Small intestine (tissue), 7 donors: ENCODE results near the gene TCEA2. TPM values are rescaled to one million over a fixed set of nuclear protein-coding genes. Genes with fewer than 3 reads are reported as not detected.

ENCODE experiments used
- DNase-seq, 2 donors: peaks; one replicate each; pipeline versions ENCODE4 v3.0.0 to v3.0.0-alpha.2; 2013
- FAIRE-seq: peaks from 2 replicates; lab custom pipeline; 2012; peaks lifted over from hg19 to GRCh38; lab: Jason Lieb, UNC
- H3K27ac ChIP-seq, 3 donors: one replicate each; pipeline ENCODE4 v1.5.1; 2013; ENCODE audit warnings: low read length in 2 of 3, mild to moderate bottlenecking in 2 of 3, control low read depth in 1 of 3, inconsistent platforms in 1 of 3, low read depth in 1 of 3, moderate library complexity in 1 of 3
- H3K27me3 ChIP-seq, 3 donors: one replicate each; pipeline ENCODE4 v1.6.1; 2013; ENCODE audit warnings: low read length in 3 of 3, inconsistent platforms in 1 of 3; ENCODE audit not compliant: control insufficient read depth in 3 of 3, insufficient read depth in 3 of 3
- H3K36me3 ChIP-seq, 3 donors: one replicate each; pipeline ENCODE4 v1.6.1; 2013; ENCODE audit warnings: low read length in 3 of 3, inconsistent platforms in 1 of 3, low read depth in 1 of 3, mild to moderate bottlenecking in 1 of 3, moderate library complexity in 1 of 3; ENCODE audit not compliant: control insufficient read depth in 3 of 3, insufficient read depth in 2 of 3
- H3K4me1 ChIP-seq, 3 donors: one replicate each; pipeline ENCODE4 v1.6.1; 2013; ENCODE audit warnings: low read length in 2 of 3, inconsistent platforms in 1 of 3, low read depth in 1 of 3, mild to moderate bottlenecking in 1 of 3, moderate library complexity in 1 of 3; ENCODE audit not compliant: control insufficient read depth in 3 of 3, insufficient read depth in 2 of 3
- H3K4me3 ChIP-seq, 3 donors: one replicate each; pipeline ENCODE4 v1.5.1; 2013; ENCODE audit warnings: low read length in 3 of 3, control low read depth in 1 of 3, inconsistent platforms in 1 of 3, low read depth in 1 of 3, mild to moderate bottlenecking in 1 of 3, moderate library complexity in 1 of 3
- H3K9me3 ChIP-seq, 2 donors: one replicate each; pipeline ENCODE4 v1.6.1; 2013; ENCODE audit warnings: low read depth in 1 of 2, low read length in 1 of 2; ENCODE audit not compliant: control insufficient read depth in 2 of 2, insufficient read depth in 1 of 2
- WGBS, 3 donors: extraction: QIAGEN DNeasy Blood & Tissue Kit; methylation state at CpG; one replicate each; pipeline ENCODE4 v1.1.7; 2013; 5-methylcytosine and 5-hydroxymethylcytosine counted together
- polyA plus RNA-seq, 4 donors: library from polyadenylated mRNA; stranded (reverse) in 3 of 4; unstranded in 1 of 4; fragments of 200-250 nt in 3 of 4; fragments of 120-200 nt in 1 of 4; gene quantifications; one replicate each; pipeline versions ENCODE4 v1.2.1 to v1.2.3, GENCODE V29; 2013
- donor health status: healthy with polysubstance abuse.
- donor health status: control.
- donor health status: control.
- donor health status: Bipolar disorder and iron deficiency.
- donor health status: healthy.

TCEA2 gene
- polyA plus RNA-seq, 4 donors: 7.8 to 28.5 (median 12.6) TPM

GRCh38 chr20:64032706-64033624 is 30.0 kb upstream of the TCEA2 start:
- Histone ChIP-seq H3K9me3 (no peaks in the 10 kb centered on the region), H3K4me1 (peaks cover 0 to 22% (median 3%) of the 10 kb centered on the region in 3 donors), H3K27me3 (peaks cover 8 to 41% (median 10%) of the 10 kb centered on the region in 3 donors), H3K4me3 (no peak overlapping the region), H3K36me3 (peaks cover 19 to 81% (median 21%) of the 10 kb centered on the region in 3 donors), H3K27ac (no peak overlapping the region)
- WGBS, 3 donors: 93 to 98% (median 95%) methylated on average over 31 of the region's 31 CpGs
- FAIRE-seq: no peak
- no peak for DNase-seq

- peaks cover 0 to 23% (median 3%) of the 10 kb centered on the region in 3 donors for H3K4me1 ChIP-seq
Observed at GRCh38 chr20:64033981-64034493, 29.0 kb upstream of the TCEA2 start.

GRCh38 chr20:64035066-64035932 is 27.7 kb upstream of the TCEA2 start:
- no peak overlapping the region for H3K4me3 ChIP-seq
- no peak overlapping the region for H3K27ac ChIP-seq
- H3K36me3 ChIP-seq: peaks cover 9 to 58% (median 18%) of the 10 kb centered on the region in 3 donors
- no peak for DNase-seq
- no peaks in the 10 kb centered on the region for H3K9me3 ChIP-seq
- no peak for FAIRE-seq
- WGBS, 3 donors: 70 to 81% (median 75%) methylated on average over 14 to 17 of the region's 17 CpGs
- H3K4me1 ChIP-seq: peaks cover 0 to 22% (median 3%) of the 10 kb centered on the region in 3 donors
- H3K27me3 ChIP-seq: peaks cover 10 to 53% (median 11%) of the 10 kb centered on the region in 3 donors

More at GRCh38 chr20:64033981-64034493, 29.0 kb upstream of the TCEA2 start:
- Histone ChIP-seq H3K36me3 (peaks cover 18 to 70% (median 19%) of the 10 kb centered on the region in 3 donors), H3K4me3 (no peak overlapping the region), H3K27ac (no peak overlapping the region), H3K9me3 (no peaks in the 10 kb centered on the region), H3K27me3 (peaks cover 8 to 41% (median 10%) of the 10 kb centered on the region in 3 donors)
- DNase-seq: no peak
- FAIRE-seq: no peak
- WGBS, 3 donors: 78 to 96% (median 87%) methylated on average over 10 to 11 of the region's 11 CpGs

GRCh38 chr20:64035933-64036345 is 27.1 kb upstream of the TCEA2 start, which contains the start of gene C20orf204:
TSS of gene C20orf204 (plus strand) at chr20:64036182. CDS start at chr20:64036324, 142 bp downstream.
- H3K27me3 ChIP-seq: peaks cover 10 to 60% (median 17%) of the 10 kb centered on the region in 3 donors
- no peak within 1 kb of the TSS for H3K27ac ChIP-seq
- H3K4me3 ChIP-seq: no peak within 1 kb of the TSS
- WGBS, 3 donors: 81 to 93% (median 89%) methylated on average over 9 to 10 of the region's 10 CpGs
- DNase-seq: no peak
- peaks cover 0 to 16% (median 3%) of the 10 kb centered on the region in 3 donors for H3K4me1 ChIP-seq
- no peak for FAIRE-seq
- H3K9me3 ChIP-seq: no peaks in the 10 kb centered on the region
- H3K36me3 ChIP-seq: peaks cover 8 to 53% (median 18%) of the 10 kb centered on the region in 3 donors

GRCh38 chr20:64036346-64037198 is 26.4 kb upstream of the TCEA2 start:
- FAIRE-seq: no peak
- Histone ChIP-seq H3K4me3 (no peak overlapping the region), H3K4me1 (peaks cover 0 to 13% (median 3%) of the 10 kb centered on the region in 3 donors), H3K27me3 (peaks cover 10 to 66% (median 23%) of the 10 kb centered on the region in 3 donors), H3K36me3 (peaks cover 8 to 49% (median 18%) of the 10 kb centered on the region in 3 donors), H3K27ac (no peak overlapping the region), H3K9me3 (no peaks in the 10 kb centered on the region)
- 47 to 58% (median 50%) methylated on average over 17 of the region's 17 CpGs for WGBS, 3 donors
- no peak for DNase-seq

GRCh38 chr20:64037199-64037497 is 25.9 kb upstream of the TCEA2 start:
- Histone ChIP-seq H3K4me3 (no peak overlapping the region), H3K27me3 (peaks cover 10 to 72% (median 23%) of the 10 kb centered on the region in 3 donors), H3K9me3 (no peaks in the 10 kb centered on the region), H3K36me3 (peaks cover 4 to 43% (median 14%) of the 10 kb centered on the region in 3 donors), H3K27ac (no peak overlapping the region), H3K4me1 (peaks cover 0 to 14% (median 3%) of the 10 kb centered on the region in 3 donors)
- WGBS, 3 donors: 47 to 66% (median 50%) methylated on average over 3 of the region's 3 CpGs
- DNase-seq (no peak), FAIRE-seq (no peak)

- Histone ChIP-seq H3K4me3 (peak overlapping the region in 2 of 3 donors; percentile 12 to 62), H3K27ac (no peak overlapping the region), H3K9me3 (no peaks in the 10 kb centered on the region), H3K4me1 (peaks cover 0 to 17% (median 3%) of the 10 kb centered on the region in 3 donors), H3K27me3 (peaks cover 8 to 76% (median 23%) of the 10 kb centered on the region in 3 donors), H3K36me3 (peaks cover 3 to 38% (median 11%) of the 10 kb centered on the region in 3 donors)
- FAIRE-seq: no peak
- 5 to 16% (median 7%) methylated on average over 35 to 36 of the region's 36 CpGs for WGBS, 3 donors
- no peak for DNase-seq
Observed at GRCh38 chr20:64037498-64038213, 25.3 kb upstream of the TCEA2 start.
